Measurements from ENCODE around the gene NME4.
"Not testable (repeated sequence)": the region's sequence is repeated elsewhere in the genome, so short reads cannot be mapped to it uniquely, and the experiment has no call there.

NME4 gene

GRCh38 chr16:374616-374926 lies 22.4 kb upstream of the NME4 start:
- no peak for FAIRE-seq

GRCh38 chr16:375212-375611 lies 21.8 kb upstream of the NME4 start:
- FAIRE-seq (no peak), DNase-seq (ENCODE audit: insufficient read length, low spot score) (no peak)
- no peak for TF ChIP-seq CTCF (IDR thresholded peaks at IDR 0.05; ENCODE audit: insufficient read depth, missing control alignments)

More at GRCh38 chr16:374616-374926, 22.4 kb upstream of the NME4 start:
- no peak for DNase-seq (ENCODE audit: insufficient read length, low spot score)
- no peak for TF ChIP-seq CTCF (IDR thresholded peaks at IDR 0.05; ENCODE audit: insufficient read depth, missing control alignments)

- FAIRE-seq: no peak
- TF ChIP-seq CTCF (IDR thresholded peaks at IDR 0.05; ENCODE audit: insufficient read depth, missing control alignments): no peak
Measured at GRCh38 chr16:375927-376816, 20.8 kb upstream of the NME4 start.

GRCh38 chr16:376817-377418 lies 20.1 kb upstream of the NME4 start:
- DNase-seq (ENCODE audit: insufficient read length, low spot score) (no peak), FAIRE-seq (no peak)

More at GRCh38 chr16:375927-376816, 20.8 kb upstream of the NME4 start:
- DNase-seq (ENCODE audit: insufficient read length, low spot score): no peak

GRCh38 chr16:377419-377951 lies 19.5 kb upstream of the NME4 start:
- DNase-seq (ENCODE audit: insufficient read length, low spot score): no peak
- no peak for TF ChIP-seq CTCF (IDR thresholded peaks at IDR 0.05; ENCODE audit: insufficient read depth, missing control alignments)
- FAIRE-seq: no peak

More at GRCh38 chr16:376817-377418, 20.1 kb upstream of the NME4 start:
- no peak for TF ChIP-seq CTCF (IDR thresholded peaks at IDR 0.05; ENCODE audit: insufficient read depth, missing control alignments)

- not testable (repeated sequence) for FAIRE-seq; DNase-seq (ENCODE audit: insufficient read length, low spot score)
Measured at GRCh38 chr16:378113-378820, 18.7 kb upstream of the NME4 start.

GRCh38 chr16:378821-379182 lies 18.2 kb upstream of the NME4 start:
- DNase-seq (ENCODE audit: insufficient read length, low spot score): no peak
- TF ChIP-seq CTCF (IDR thresholded peaks at IDR 0.05; ENCODE audit: insufficient read depth, missing control alignments): no peak
- no peak for FAIRE-seq
